ENCODE data around the gene CENPU.

The CENPU gene

GRCh38 chr4:184713887-184714286 is 20.0 kb downstream of the CENPU start:
- no peak for DNase-seq (ENCODE audit: low read depth in 2 of 3, low spot score in 1 of 3)

DNA sequence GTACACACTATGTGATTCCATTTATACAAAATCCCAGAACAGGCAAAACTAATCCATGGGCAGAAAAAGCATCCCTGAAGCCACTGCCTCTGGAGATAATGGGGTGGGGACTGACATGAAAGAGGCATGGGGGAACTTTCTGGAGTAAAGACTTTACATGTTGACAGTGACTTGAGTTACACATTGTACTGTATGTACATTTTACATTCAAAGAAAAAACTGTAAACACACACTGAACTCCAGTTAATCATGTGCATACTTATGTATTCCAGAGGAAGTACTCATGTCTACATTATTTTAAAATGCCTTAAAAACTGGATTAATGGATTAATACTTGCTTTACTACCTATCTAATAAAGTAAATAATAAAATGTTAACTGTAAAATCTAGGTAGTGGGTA is 21.6 kb downstream of the CENPU start:
- no peak for DNase-seq (ENCODE audit: low read depth in 2 of 3, low spot score in 1 of 3)

GRCh38 chr4:184706453-184706852 is 27.4 kb downstream of the CENPU start:
- DNase-seq (ENCODE audit: low read depth in 2 of 3, low spot score in 1 of 3) = no peak

DNA sequence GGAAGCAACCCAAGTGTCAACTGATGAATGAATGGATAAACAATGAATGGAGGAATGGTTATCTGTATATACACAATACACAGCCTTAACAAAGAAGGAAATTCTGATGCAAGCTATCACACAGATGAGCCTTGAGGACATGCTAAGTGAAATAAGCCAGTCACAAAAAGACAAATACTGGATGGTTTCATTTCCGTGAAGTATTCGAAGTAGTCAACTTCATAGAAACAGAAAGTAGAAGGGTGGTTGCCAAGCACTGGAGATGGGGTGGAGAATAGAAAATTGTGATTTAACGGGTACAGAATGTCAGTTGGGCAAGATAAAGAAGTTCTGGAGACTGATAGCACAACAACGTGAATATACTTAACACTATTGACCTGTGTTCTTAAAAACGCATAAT is 28.2 kb downstream of the CENPU start:
- DNase-seq (ENCODE audit: low read depth in 2 of 3, low spot score in 1 of 3) = no peak

DNA sequence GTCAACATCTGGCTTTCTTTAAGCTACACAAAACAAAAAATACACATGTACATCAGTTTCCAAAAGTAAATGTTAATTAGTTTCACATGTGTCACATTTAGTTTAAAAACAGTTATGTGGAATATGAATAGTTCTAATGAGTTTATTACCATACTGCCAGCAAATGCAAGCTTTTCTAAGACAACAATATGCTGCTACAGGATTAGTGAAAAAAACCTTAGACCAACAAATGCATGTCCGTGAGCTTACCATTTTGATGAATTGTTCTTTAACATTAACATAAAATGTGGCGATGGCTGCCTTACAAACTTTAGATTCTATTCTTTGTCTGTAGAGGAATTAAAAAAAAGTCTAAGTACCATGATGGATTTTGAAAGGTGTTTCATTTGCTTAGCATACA is 31.8 kb downstream of the CENPU start:
- DNase-seq (ENCODE audit: low read depth in 2 of 3, low spot score in 1 of 3) = no peak

- no peak for DNase-seq (ENCODE audit: low read depth in 2 of 3, low spot score in 1 of 3)
Measured at GRCh38 chr4:184699941-184700340, 34.0 kb downstream of the CENPU start.

DNA sequence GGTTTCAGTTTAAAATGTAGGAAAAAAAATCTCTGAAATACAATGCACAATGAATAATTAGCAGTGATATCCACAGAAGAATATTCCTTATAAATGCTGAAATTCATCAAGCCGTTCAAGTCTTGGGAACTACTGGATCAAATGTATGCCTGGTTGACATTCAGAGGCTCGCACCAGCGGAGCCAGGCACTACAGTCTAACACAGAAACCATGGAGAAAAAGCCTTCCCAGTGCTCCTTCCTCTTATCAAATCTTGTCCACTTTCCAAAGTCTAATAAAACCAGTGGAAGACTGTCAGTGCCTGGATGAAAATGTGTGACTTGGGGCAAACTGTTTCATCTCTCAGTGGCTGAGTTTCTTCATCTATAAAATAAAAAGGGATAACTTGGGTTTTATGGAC is 35.9 kb downstream of the CENPU start:
- no peak for DNase-seq (ENCODE audit: low read depth in 2 of 3, low spot score in 1 of 3)

GRCh38 chr4:184695178-184695896 is 38.6 kb downstream of the CENPU start:
- DNase-seq (ENCODE audit: low read depth in 2 of 3, low spot score in 1 of 3) = no peak

DNA sequence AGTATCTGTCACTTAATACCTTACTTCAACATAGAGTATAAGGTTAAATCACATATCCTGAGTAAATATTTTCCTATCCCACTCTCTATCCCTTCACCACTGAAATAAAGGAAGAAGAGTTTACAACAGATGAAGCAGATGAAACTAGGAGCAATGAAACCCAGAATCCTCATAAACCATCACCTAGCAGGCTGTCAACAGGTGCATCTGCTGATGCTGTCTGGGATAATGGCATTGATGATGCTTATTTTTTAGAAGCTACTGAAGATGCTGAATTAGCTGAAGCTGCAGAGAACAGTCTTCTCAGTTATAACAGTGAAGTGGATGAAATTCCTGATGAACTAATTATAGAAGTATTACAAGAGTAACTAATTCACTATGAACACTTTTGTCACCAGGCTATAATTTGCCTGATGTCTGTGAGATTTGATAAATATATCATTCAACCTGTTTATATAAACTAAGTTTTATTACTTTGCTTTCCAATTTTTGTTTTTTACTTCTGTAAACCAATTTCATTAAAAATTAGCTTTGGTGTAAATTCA is 39.4 kb downstream of the CENPU start:
- no peak for DNase-seq (ENCODE audit: low read depth in 2 of 3, low spot score in 1 of 3)

DNA sequence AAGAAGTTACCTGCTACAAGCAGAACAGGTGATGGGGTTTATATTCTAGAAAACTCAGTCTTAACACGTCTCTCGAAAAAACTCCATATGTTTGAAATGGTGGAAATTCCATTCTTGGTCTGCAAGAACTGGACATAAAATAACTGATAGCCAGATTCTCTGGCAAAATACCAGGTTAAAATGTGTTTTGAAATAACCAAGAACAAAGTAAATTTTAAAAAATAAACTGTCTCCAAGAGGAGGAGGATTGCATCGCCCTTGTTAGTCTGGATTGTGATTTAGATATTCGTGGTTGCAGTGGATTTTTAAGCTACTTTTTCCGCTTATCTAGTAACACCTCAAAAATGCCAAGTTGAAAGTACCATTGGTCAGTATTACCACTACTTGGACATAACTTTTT is 40.8 kb downstream of the CENPU start:
- DNase-seq (ENCODE audit: low read depth in 2 of 3, low spot score in 1 of 3) = no peak

DNA sequence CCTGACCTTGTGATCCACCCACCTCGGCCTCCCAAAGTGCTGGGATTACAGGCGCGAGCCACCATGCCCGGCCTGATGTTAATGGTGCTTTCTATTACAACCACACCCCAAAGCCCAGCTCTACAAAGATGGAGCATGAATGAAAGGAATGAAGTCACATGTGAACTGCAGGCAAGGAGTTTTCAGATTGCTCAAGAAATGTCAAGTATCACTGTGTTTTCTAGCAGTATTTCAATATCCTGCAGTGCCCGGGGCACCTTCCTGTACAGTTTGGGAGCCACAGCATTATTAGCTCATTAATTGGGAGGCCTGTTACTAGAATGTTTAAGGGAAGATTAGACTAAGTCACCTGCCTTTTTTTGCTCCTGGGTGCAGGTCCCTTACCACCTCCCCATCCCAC is 44.2 kb downstream of the CENPU start:
- no peak for DNase-seq (ENCODE audit: low read depth in 2 of 3, low spot score in 1 of 3)

- DNase-seq (ENCODE audit: low read depth in 2 of 3, low spot score in 1 of 3) = peak in 2 of 3 donors; percentile 9 to 23
Measured at GRCh38 chr4:184688447-184688846, 45.4 kb downstream of the CENPU start.

DNA sequence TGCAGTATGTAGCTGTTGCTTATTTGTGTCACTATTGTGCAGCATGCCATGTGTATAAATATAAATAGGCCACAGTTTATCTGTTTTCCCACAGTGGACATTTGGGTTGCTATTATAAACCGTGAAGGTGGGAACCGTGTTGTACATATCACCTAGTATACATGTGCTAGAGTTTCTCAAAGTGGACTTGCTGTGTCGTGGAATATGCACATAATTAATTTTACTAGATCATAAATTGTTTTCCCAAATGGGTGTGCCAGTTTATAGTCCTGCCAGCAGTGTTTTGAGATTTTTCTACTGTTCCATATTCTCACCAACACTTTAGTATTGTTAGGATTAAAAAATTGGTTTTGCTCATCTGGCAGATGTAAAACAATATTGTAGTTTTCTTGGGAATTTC is 45.9 kb downstream of the CENPU start:
- DNase-seq (ENCODE audit: low read depth in 2 of 3, low spot score in 1 of 3) = no peak

DNA sequence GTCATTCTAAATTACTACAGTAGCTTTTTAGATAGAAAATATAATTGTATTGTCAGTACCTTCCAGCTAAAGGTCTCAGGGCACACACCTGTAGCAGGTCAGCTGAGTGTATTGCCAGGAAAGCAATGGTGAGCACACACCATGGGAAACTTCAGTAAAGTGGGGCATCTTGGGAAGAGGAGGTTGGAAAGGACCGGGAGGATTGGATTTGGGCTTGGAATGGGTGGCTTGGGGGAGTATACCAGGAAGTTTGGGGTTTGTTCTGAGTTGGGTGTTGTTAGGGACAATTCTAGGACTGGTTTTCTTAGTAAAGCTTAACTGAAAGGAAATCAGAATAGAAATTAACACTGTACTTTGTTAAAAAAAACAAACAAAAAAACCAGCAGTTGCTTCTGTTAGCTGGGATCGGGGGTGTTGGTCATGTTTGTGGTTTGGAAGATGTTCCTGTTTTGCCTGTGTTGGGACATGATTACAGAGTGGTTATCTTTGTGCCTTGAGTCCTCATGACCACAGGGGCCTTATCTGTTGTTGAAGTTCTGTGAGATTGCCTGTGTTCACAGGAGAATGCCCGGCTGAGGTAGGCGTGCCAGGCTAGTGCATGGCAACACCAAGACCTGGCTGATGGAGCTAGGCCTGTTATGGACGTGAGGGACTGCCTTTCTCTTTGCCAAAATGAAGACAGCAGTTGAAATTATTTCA is 49.3 kb downstream of the CENPU start:
- no peak for DNase-seq (ENCODE audit: low read depth in 2 of 3, low spot score in 1 of 3)

DNA sequence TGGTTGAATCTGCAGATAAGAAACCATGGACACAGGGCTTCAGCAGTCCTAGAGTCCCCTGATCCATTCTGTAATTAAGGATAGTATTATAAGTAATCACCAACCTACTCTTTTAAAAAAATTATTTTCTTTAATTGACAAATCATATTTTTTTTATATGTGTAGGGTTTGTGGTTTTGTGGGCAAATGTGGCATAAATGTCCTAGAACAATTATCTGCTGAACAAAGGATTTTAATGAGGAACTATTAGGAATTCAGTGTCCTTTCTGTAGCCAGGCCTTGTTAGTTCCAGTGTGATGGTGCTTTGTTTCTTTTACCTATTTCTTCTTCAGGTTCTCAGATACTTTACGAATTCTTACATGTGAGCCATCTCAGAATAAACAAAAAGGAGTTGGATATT is 52.0 kb downstream of the CENPU start:
- DNase-seq (ENCODE audit: low read depth in 2 of 3, low spot score in 1 of 3) = no peak

DNA sequence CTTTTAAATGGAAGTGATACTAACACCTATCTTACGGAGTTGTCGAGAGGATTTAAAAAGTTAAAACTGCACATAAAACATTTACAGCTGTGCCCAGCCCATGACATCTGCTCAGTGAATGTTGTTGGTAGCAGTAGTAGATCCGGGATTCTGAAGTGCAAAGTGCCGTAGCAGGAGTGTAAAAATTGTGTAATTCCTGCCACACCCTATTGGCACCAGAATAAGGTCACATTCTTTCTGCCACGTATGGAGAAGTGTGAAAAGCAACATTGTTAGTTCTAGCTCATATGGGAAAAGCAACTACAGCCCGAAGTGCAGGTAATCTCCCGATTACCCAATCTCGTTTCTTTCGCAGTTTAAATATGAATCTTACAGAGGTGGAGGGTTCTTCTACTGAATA is 53.2 kb downstream of the CENPU start:
- no peak for DNase-seq (ENCODE audit: low read depth in 2 of 3, low spot score in 1 of 3)

- no peak for DNase-seq (ENCODE audit: low read depth in 2 of 3, low spot score in 1 of 3)
Measured at GRCh38 chr4:184675821-184676492, 57.9 kb downstream of the CENPU start.

GRCh38 chr4:184675018-184675417 is 58.9 kb downstream of the CENPU start:
- DNase-seq (ENCODE audit: low read depth in 2 of 3, low spot score in 1 of 3) = no peak

- DNase-seq (ENCODE audit: low read depth in 2 of 3, low spot score in 1 of 3) = no peak
Measured at GRCh38 chr4:184674011-184674410, 59.9 kb downstream of the CENPU start.

DNA sequence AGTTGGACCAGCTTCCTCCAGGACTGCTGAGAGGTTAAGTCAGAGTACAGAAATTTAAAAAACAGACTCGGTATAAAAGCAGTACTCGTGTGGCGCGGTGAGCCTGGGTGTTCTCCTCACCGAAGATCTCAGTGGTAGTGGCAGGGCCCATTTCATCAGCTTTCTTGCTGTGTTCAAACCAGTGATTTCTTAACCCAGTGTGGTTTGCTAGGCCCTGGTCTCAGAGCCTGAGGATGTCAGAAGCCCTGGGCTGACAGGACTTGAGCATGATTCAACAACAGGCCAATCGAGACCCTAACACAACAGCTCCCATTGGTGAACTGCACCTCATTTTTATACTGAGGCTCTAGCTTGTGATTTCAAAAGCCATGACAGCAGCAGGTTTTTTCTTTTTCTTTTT is 61.2 kb downstream of the CENPU start:
- no peak for DNase-seq (ENCODE audit: low read depth in 2 of 3, low spot score in 1 of 3)

DNA sequence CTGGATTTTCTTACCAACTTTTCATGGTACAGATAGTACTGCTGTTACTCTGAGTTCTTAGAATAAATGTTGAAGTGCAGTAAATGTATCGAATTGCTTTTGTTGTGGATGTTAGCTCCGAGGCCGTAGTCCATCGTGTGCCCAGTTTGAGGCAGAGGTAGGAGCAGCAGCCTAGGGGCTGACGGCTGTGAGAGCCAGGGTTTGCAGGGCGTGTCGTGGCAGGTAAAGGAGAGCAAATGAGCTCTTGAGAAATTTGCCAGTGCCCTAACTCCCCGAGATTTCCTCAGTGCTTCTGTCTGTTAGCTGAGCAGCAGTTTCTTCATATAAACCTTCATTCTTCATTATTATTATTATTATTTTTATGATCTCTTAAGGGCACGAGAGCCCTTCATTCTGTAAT is 62.8 kb downstream of the CENPU start:
- DNase-seq (ENCODE audit: low read depth in 2 of 3, low spot score in 1 of 3) = no peak

DNA sequence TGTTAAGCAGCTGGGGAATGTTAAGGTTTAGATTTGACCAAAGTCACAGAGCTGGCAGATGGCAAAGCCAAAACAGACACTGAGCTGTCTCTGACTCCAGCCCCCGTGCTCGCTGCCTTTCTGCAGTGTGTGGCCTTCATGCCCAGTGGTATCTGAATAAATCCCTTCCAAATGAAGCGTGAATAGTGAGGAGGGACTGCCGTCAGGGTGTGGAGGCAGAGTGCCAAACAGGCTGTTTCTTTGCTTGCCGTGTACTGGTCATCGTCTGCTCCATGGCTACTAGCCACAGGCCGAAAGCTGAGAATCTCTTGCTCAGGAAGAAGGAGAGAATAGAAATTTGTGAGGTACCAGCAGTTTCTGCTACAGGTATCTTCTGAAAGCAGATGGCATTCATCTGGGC is 64.6 kb downstream of the CENPU start:
- DNase-seq (ENCODE audit: low read depth in 2 of 3, low spot score in 1 of 3) = no peak

Data from stimulated activated CD4-positive, alpha-beta T cell treated with anti-CD3 and anti-CD28 coated beads, Interleukin-12 subunit alpha, Interleukin-12 subunit beta, amount 100 ng/mL, for 48 hours (primary cell).